ENCODE data around the gene MOXD1. TPM values are rescaled to one million over a fixed set of nuclear protein-coding genes. Genes with fewer than 3 reads are reported as not detected.

MOXD1 gene
- total and polyA plus RNA-seq, 12 donors = 0.80 to 4.9 (median 1.9) TPM

- no peaks in the 10 kb centered on the region for H3K4me1 ChIP-seq
- peaks cover 0 to 10% (median 0%) of the 10 kb centered on the region in 11 donors for H3K9me3 ChIP-seq
- WGBS, 2 donors = 44 to 65% methylated on average over 1 of the region's 1 CpG
- H3K36me3 ChIP-seq = no peaks in the 10 kb centered on the region
- ATAC-seq (no peak), DNase-seq (no peak)
- no peak overlapping the region for H3K27ac ChIP-seq
- H3K4me3 ChIP-seq = no peak overlapping the region
- intact Hi-C loops (cut with DNase I) = loop anchor here in 1 of 10 donors (5.0 kb wide), 1 partner anchor 195 kb away; no protein-coding TSS in a partner anchor
- TF ChIP-seq CTCF (IDR thresholded peaks at IDR 0.05) = no peak
- peaks cover 0 to 7% (median 0%) of the 10 kb centered on the region in 7 donors for H3K27me3 ChIP-seq
These were observed 114.2 kb downstream of the MOXD1 start for GRCh38 chr6:132287101-132287500.

GRCh38 chr6:132286298-132287019 lies 114.8 kb downstream of the MOXD1 start:
- Histone ChIP-seq H3K27ac (no peak overlapping the region), H3K27me3 (peaks cover 0 to 7% (median 0%) of the 10 kb centered on the region in 7 donors), H3K4me1 (no peaks in the 10 kb centered on the region), H3K36me3 (no peaks in the 10 kb centered on the region), H3K9me3 (peaks cover 0 to 10% (median 0%) of the 10 kb centered on the region in 11 donors), H3K4me3 (no peak overlapping the region)
- intact Hi-C loops (cut with DNase I) = loop anchor here in 1 of 10 donors (5.0 kb wide), 1 partner anchor 196 kb away; no protein-coding TSS in a partner anchor
- no peak for TF ChIP-seq CTCF (IDR thresholded peaks at IDR 0.05)
- DNase-seq (no peak), ATAC-seq (no peak)
- WGBS, 2 donors = 88 to 89% methylated on average over 5 of the region's 5 CpGs

- H3K4me1 ChIP-seq = no peaks in the 10 kb centered on the region
- intact Hi-C loops (cut with DNase I) = loop anchor here in 1 of 10 donors (5.0 kb wide), 1 partner anchor 197 kb away; no protein-coding TSS in a partner anchor
- peaks cover 0 to 12% (median 4%) of the 10 kb centered on the region in 7 donors for H3K27me3 ChIP-seq
- 79 to 81% methylated on average over 11 of the region's 11 CpGs for WGBS, 2 donors
- peaks cover 0 to 10% (median 0%) of the 10 kb centered on the region in 11 donors for H3K9me3 ChIP-seq
- H3K36me3 ChIP-seq = no peaks in the 10 kb centered on the region
- ATAC-seq (no peak), DNase-seq (no peak)
- TF ChIP-seq CTCF (IDR thresholded peaks at IDR 0.05) = no peak
- H3K27ac ChIP-seq = no peak overlapping the region
- H3K4me3 ChIP-seq = no peak overlapping the region
These were observed 116.1 kb downstream of the MOXD1 start for GRCh38 chr6:132285004-132285780.

GRCh38 chr6:132282696-132283095 lies 118.6 kb downstream of the MOXD1 start:
- intact Hi-C loops (cut with DNase I) = loop anchor here in 3 of 10 donors (5.0 kb wide), 1 partner anchor 200 kb away; no protein-coding TSS in a partner anchor
- no peak for TF ChIP-seq CTCF (IDR thresholded peaks at IDR 0.05)

More at GRCh38 chr6:132282696-132283095, 118.6 kb downstream of the MOXD1 start:
- H3K36me3 ChIP-seq = no peaks in the 10 kb centered on the region
- 87 to 90% methylated on average over 7 of the region's 7 CpGs for WGBS, 2 donors
- H3K9me3 ChIP-seq = peaks cover 0 to 10% (median 0%) of the 10 kb centered on the region in 11 donors
- H3K27me3 ChIP-seq = peaks cover 0 to 9% (median 0%) of the 10 kb centered on the region in 7 donors
- DNase-seq (no peak), ATAC-seq (no peak)
- H3K27ac ChIP-seq = no peak overlapping the region
- H3K4me3 ChIP-seq = no peak overlapping the region
- no peaks in the 10 kb centered on the region for H3K4me1 ChIP-seq
